ENCODE measurements around the gene EIF4G3. TPM values are rescaled to one million over a fixed set of nuclear protein-coding genes. Genes with fewer than 3 reads are reported as not detected.
A peak's percentile ranks its signal among the peaks of the same experiment; 100 is the strongest.

EIF4G3 gene
- total and polyA plus RNA-seq, 9 of the 15 experiments (the other 6 are each of a cell fraction or from before 2014, with no cell fraction given), result 6.7 to 40.5 (median 32.1) TPM

DNA sequence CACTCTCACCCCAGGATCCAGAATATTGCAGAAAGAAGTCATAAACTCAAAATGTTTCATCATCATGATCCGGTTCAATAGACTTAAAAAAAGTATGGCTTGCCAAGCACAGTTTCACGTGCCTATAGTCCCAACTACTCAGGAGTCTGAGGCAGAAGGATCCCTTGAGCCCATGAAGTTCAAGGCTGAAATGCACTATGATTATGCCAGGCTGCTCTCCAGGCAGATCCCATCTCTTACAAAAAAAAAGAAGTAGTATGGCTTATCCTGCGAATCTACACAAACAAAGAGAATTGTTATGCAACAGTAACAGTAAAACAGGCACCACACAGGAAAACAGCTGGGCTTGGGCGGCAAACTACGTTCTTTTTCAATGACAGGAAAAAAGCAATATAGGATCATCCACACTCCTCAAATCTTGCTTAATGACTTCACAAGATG lies 76.2 kb downstream of the EIF4G3 start:
- H4K20me1 ChIP-seq (replicated peaks; ENCODE audit: control insufficient read depth, insufficient read depth, low read length), result no peaks in the 10 kb centered on the region
- no peaks in the 10 kb centered on the region; the same call in 2 of the 3 replicates for H3K79me2 ChIP-seq (ENCODE audit: control insufficient read depth, insufficient read depth, low read length)
- WGBS (ENCODE audit: insufficient coverage, low coverage, missing lambda C conversion rate), result 24% methylated on average over 5 of the region's 5 CpGs
- intact Hi-C loops (cut with micrococcal nuclease), result no loop called here
- ChIA-PET POLR2A (no interaction called here), CTCF (ENCODE audit: low intra/inter-chr PET ratio) (no interaction called here)
- no peaks in the 10 kb centered on the region for H3K9me1 ChIP-seq (ENCODE audit: control insufficient read depth, insufficient read depth, low read length)
- H3K27ac ChIP-seq (ENCODE audit: extremely low read depth, low read depth, low read length), result peak overlapping the region; percentile 1; the same call in 1 of the 3 replicates
- H3K4me2 ChIP-seq (ENCODE audit: insufficient read depth, low read length), result no peak overlapping the region
- no TSS peak for BruUV-seq (replicated peaks)
- ATAC-seq (peak; percentile 25), DNase-seq (ENCODE audit: extremely low read depth in 1 of 4, low spot score in 3 of 4) (no peak), FAIRE-seq (no peak)
- in situ Hi-C loops (cut with MboI), result no loop called here
- no peak overlapping the region for H2AFZ ChIP-seq (ENCODE audit: low read depth, low read length)
- no peaks in the 10 kb centered on the region for H3K27me3 ChIP-seq (ENCODE audit: control insufficient read depth in 2 of 2, insufficient read depth in 2 of 2, low read length in 2 of 2)
- H3K36me3 ChIP-seq (ENCODE audit: control insufficient read depth, insufficient read depth, low read length), result peaks cover 13% of the 10 kb centered on the region
- H3K4me1 ChIP-seq (replicated peaks in 1 of 2; ENCODE audit: control insufficient read depth in 2 of 2, insufficient read depth in 2 of 2, low read length in 2 of 2), result peaks cover 0 to 26% of the 10 kb centered on the region in 2 experiments; a peak in 2 of 5 replicates
- no peak overlapping the region for H3K4me3 ChIP-seq
- H3K9me3 ChIP-seq (replicated peaks; ENCODE audit: control insufficient read depth, insufficient read depth, low read depth, low read length), result no peaks in the 10 kb centered on the region
- H3K9ac ChIP-seq (ENCODE audit: insufficient read depth in 1 of 2, low read depth in 2 of 2, low read length in 2 of 2), result no peak overlapping the region
- TF ChIP-seq XRCC5 (IDR thresholded peaks at IDR 0.05; ENCODE audit: low read depth, low read length) (no peak), NCOA4 (IDR thresholded peaks at IDR 0.05; ENCODE audit: partially characterized antibody) (no peak), PTBP1 (IDR thresholded peaks at IDR 0.05; ENCODE audit: low read depth, low read length) (no peak), SOX6 (IDR thresholded peaks at IDR 0.05) (peak; percentile 85), DMBX1 (CRISPR knock-in tag; IDR thresholded peaks at IDR 0.05; ENCODE audit: borderline replicate concordance) (no peak), EP300 (IDR thresholded peaks at IDR 0.05; ENCODE audit: low read length) (peak; percentile 2; the same call in 1 of the 2 replicates), SMARCC2 (IDR thresholded peaks at IDR 0.05; ENCODE audit: low read depth) (no peak), ZNF696 (CRISPR knock-in tag; conservative IDR thresholded peaks at IDR 0.05) (no peak), CXXC5 (CRISPR knock-in tag; IDR thresholded peaks at IDR 0.05) (no peak)
- TF ChIP-seq, protein P1, sequence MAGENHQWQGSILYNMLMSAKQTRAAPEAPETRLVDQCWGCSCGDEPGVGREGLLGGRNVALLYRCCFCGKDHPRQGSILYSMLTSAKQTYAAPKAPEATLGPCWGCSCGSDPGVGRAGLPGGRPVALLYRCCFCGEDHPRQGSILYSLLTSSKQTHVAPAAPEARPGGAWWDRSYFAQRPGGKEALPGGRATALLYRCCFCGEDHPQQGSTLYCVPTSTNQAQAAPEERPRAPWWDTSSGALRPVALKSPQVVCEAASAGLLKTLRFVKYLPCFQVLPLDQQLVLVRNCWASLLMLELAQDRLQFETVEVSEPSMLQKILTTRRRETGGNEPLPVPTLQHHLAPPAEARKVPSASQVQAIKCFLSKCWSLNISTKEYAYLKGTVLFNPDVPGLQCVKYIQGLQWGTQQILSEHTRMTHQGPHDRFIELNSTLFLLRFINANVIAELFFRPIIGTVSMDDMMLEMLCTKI (IDR thresholded peaks at IDR 0.05; ENCODE audit: partially characterized antibody), result no peak
- TF ChIP-seq, protein P2, sequence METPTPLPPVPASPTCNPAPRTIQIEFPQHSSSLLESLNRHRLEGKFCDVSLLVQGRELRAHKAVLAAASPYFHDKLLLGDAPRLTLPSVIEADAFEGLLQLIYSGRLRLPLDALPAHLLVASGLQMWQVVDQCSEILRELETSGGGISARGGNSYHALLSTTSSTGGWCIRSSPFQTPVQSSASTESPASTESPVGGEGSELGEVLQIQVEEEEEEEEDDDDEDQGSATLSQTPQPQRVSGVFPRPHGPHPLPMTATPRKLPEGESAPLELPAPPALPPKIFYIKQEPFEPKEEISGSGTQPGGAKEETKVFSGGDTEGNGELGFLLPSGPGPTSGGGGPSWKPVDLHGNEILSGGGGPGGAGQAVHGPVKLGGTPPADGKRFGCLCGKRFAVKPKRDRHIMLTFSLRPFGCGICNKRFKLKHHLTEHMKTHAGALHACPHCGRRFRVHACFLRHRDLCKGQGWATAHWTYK (CRISPR knock-in tag; IDR thresholded peaks at IDR 0.05), result no peak
- TF ChIP-seq, protein P3, sequence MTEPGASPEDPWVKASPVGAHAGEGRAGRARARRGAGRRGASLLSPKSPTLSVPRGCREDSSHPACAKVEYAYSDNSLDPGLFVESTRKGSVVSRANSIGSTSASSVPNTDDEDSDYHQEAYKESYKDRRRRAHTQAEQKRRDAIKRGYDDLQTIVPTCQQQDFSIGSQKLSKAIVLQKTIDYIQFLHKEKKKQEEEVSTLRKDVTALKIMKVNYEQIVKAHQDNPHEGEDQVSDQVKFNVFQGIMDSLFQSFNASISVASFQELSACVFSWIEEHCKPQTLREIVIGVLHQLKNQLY (CRISPR knock-in tag; conservative IDR thresholded peaks at IDR 0.05), result no peak

All from K562 (cell line).